Measurements from ENCODE around the gene MBD3L2.

DNA sequence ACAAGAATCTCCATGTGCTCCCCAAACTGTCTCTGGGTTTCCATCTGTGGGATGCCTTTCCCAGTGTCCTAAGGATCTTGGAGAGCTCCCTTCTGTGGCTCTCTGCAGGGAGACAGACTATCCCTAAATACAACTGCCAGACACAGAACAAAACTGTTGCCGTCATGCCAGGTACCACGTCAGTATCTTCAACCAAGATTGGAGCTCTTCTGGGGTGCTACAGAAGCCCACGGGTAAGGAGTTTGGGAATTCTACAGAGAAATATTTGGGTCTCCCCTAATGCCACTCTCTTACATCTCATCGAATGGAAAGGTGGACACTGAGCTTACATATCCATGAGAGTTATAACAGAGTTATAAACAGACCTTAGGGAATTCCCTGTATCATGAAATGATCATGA is 14.2 kb downstream of the MBD3L2 start:
- TF ChIP-seq, protein P1, sequence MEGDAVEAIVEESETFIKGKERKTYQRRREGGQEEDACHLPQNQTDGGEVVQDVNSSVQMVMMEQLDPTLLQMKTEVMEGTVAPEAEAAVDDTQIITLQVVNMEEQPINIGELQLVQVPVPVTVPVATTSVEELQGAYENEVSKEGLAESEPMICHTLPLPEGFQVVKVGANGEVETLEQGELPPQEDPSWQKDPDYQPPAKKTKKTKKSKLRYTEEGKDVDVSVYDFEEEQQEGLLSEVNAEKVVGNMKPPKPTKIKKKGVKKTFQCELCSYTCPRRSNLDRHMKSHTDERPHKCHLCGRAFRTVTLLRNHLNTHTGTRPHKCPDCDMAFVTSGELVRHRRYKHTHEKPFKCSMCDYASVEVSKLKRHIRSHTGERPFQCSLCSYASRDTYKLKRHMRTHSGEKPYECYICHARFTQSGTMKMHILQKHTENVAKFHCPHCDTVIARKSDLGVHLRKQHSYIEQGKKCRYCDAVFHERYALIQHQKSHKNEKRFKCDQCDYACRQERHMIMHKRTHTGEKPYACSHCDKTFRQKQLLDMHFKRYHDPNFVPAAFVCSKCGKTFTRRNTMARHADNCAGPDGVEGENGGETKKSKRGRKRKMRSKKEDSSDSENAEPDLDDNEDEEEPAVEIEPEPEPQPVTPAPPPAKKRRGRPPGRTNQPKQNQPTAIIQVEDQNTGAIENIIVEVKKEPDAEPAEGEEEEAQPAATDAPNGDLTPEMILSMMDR (IDR thresholded peaks at IDR 0.05; ENCODE audit: insufficient read depth, low read length) = no peak
- TF ChIP-seq POLR2AphosphoS5 (IDR thresholded peaks at IDR 0.05; ENCODE audit: low read depth) (no peak), GABPA (IDR thresholded peaks at IDR 0.05; ENCODE audit: low read depth) (no peak), SPI1 (IDR thresholded peaks at IDR 0.05; ENCODE audit: borderline replicate concordance, low read depth) (no peak)
- TF ChIP-seq, protein P2, sequence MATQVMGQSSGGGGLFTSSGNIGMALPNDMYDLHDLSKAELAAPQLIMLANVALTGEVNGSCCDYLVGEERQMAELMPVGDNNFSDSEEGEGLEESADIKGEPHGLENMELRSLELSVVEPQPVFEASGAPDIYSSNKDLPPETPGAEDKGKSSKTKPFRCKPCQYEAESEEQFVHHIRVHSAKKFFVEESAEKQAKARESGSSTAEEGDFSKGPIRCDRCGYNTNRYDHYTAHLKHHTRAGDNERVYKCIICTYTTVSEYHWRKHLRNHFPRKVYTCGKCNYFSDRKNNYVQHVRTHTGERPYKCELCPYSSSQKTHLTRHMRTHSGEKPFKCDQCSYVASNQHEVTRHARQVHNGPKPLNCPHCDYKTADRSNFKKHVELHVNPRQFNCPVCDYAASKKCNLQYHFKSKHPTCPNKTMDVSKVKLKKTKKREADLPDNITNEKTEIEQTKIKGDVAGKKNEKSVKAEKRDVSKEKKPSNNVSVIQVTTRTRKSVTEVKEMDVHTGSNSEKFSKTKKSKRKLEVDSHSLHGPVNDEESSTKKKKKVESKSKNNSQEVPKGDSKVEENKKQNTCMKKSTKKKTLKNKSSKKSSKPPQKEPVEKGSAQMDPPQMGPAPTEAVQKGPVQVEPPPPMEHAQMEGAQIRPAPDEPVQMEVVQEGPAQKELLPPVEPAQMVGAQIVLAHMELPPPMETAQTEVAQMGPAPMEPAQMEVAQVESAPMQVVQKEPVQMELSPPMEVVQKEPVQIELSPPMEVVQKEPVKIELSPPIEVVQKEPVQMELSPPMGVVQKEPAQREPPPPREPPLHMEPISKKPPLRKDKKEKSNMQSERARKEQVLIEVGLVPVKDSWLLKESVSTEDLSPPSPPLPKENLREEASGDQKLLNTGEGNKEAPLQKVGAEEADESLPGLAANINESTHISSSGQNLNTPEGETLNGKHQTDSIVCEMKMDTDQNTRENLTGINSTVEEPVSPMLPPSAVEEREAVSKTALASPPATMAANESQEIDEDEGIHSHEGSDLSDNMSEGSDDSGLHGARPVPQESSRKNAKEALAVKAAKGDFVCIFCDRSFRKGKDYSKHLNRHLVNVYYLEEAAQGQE (IDR thresholded peaks at IDR 0.05; ENCODE audit: insufficient replicate concordance, low read depth) = no peak
